Caco-2 (cell line): Measurements from ENCODE around the gene ADGRV1. TPM values are rescaled to one million over a fixed set of nuclear protein-coding genes. Genes with fewer than 3 reads are reported as not detected.

Experiments used
- BruUV-seq: library from RNA; stranded (reverse); fragments of 400-500 nt; replicated peaks from 2 replicates; lab custom pipeline; 2021; lab: Mats Ljungman, UMichigan
- CTCF ChIA-PET: fragments of 300-600 bp; sonication (Branson Sonifier 250); formaldehyde crosslinking; loops from one replicate; lab custom pipeline; 2022; ENCODE audit warnings: antibody characterized with exemption; lab: Charles Lee
- POLR2A ChIA-PET: fragments of 300-600 bp; sonication (Branson Sonifier 250); formaldehyde crosslinking; loops from one replicate; lab custom pipeline; 2022; ENCODE audit warnings: antibody characterized with exemption; lab: Charles Lee
- DNase-seq, 2 experiments: peaks; one replicate each; pipeline versions ENCODE4 v3.0.0 to v3.0.0-alpha.2; 2020 to 2022
- H3K27me3 ChIP-seq: replicated peaks from 2 replicates; pipeline ENCODE4 v1.6.0; 2011; ENCODE audit warnings: low read length; ENCODE audit not compliant: control insufficient read depth, insufficient read depth
- H3K36me3 ChIP-seq: 2 replicates; pipeline ENCODE4 v1.5.1; 2011; ENCODE audit warnings: low read length; ENCODE audit not compliant: control insufficient read depth, insufficient read depth
- H3K4me1 ChIP-seq: fragments of 250-450 bp; sonication (Bioruptor Pico); 2 replicates; pipeline ENCODE4 v1.5.1; 2020; ENCODE audit warnings: mild to moderate bottlenecking
- H3K4me3 ChIP-seq: 2 replicates; pipeline ENCODE4 v1.5.1; 2011; ENCODE audit warnings: low read depth, mild to moderate bottlenecking, control low read depth, low read length
- H3K9me3 ChIP-seq: fragments of 250-450 bp; sonication (Bioruptor Pico); 2 replicates; pipeline ENCODE4 v1.5.1; 2020; ENCODE audit warnings: mild to moderate bottlenecking, moderate library complexity
- H3K27ac Mint-ChIP-seq: one replicate; pipeline ENCODE4 v1.8.0; 2022; ENCODE audit warnings: mixed read lengths; ENCODE audit not compliant: unreplicated experiment
- H3K27me3 Mint-ChIP-seq: one replicate; pipeline ENCODE4 v1.8.0; 2022; ENCODE audit warnings: mixed read lengths; ENCODE audit not compliant: insufficient read depth, unreplicated experiment
- H3K36me3 Mint-ChIP-seq: one replicate; pipeline ENCODE4 v1.8.0; 2022; ENCODE audit warnings: mild to moderate bottlenecking, mixed read lengths; ENCODE audit not compliant: insufficient read depth, unreplicated experiment
- H3K4me1 Mint-ChIP-seq: one replicate; pipeline ENCODE4 v1.8.0; 2022; ENCODE audit warnings: low read depth, mixed read lengths; ENCODE audit not compliant: unreplicated experiment
- H3K4me3 Mint-ChIP-seq: one replicate; pipeline ENCODE4 v1.8.0; 2022; ENCODE audit warnings: mild to moderate bottlenecking, moderate library complexity, mixed read lengths; ENCODE audit not compliant: unreplicated experiment
- H3K9me3 Mint-ChIP-seq: one replicate; pipeline ENCODE4 v1.8.0; 2022; ENCODE audit warnings: mixed read lengths; ENCODE audit not compliant: unreplicated experiment
- intact Hi-C: fragments of 100-400 bp; cut with micrococcal nuclease; formaldehyde crosslinking; loops from one replicate; pipeline ENCODE4 v1.10.0; 2022; ENCODE audit not compliant: unreplicated experiment
- total RNA-seq: library from RNA; stranded (reverse); gene quantifications from 2 replicates; pipeline ENCODE4 v1.2.3, GENCODE V29; 2022
- TF ChIP-seq, protein P1 (sequence below), 2 experiments: fragments of 200-600 bp in 1 of 2; IDR thresholded peaks; 1 replicate in 1 of 2; 2 replicates in 1 of 2; pipeline versions ENCODE4 v1.5.1 to v1.8.0; 2011 to 2022; ENCODE audit warnings: antibody characterized with exemption in 1 of 2, control low read depth in 1 of 2, inconsistent platforms in 1 of 2, low read depth in 1 of 2, low read length in 1 of 2, mild to moderate bottlenecking in 1 of 2, moderate library complexity in 1 of 2; ENCODE audit not compliant: insufficient read depth in 1 of 2, severe bottlenecking in 1 of 2, unreplicated experiment in 1 of 2

Gene ADGRV1
- total RNA-seq, 1 experiment from 2014 or later, result 23.2 TPM

DNA sequence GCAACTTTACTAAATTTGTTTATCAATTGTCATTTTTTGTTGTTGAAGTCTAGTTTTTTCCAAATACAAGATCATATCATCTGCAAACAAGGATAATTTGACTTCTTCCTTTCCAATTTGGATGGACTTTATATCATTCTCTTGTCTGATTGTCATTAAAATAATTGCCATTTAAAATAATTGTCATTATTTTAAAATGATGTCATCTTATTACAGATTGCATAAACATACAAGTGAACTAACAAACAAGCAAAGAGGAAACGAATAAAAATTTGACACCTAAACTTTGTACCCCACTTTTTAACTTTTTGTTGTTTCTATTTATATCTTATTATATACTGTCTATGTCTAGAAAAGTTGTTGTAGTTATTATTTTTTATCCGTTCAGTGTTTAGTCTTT is 275.2 kb downstream of the ADGRV1 start:
- Mint-ChIP-seq H3K4me3 (no peak overlapping the region), H3K4me1 (peaks cover 13% of the 10 kb centered on the region), H3K27me3 (no peaks in the 10 kb centered on the region), H3K36me3 (no peaks in the 10 kb centered on the region), H3K27ac (no peak overlapping the region), H3K9me3 (no peaks in the 10 kb centered on the region)
- ChIA-PET CTCF (no interaction called here), POLR2A (no interaction called here)
- intact Hi-C loops, result no loop called here
- Histone ChIP-seq H3K4me3 (no peak overlapping the region), H3K9me3 (no peaks in the 10 kb centered on the region), H3K36me3 (no peaks in the 10 kb centered on the region), H3K27me3 (no peaks in the 10 kb centered on the region), H3K4me1 (peaks cover 9% of the 10 kb centered on the region; the same call in 1 of the 2 replicates)
- no peak for DNase-seq
- no TSS peak for BruUV-seq
- TF ChIP-seq, protein P1, sequence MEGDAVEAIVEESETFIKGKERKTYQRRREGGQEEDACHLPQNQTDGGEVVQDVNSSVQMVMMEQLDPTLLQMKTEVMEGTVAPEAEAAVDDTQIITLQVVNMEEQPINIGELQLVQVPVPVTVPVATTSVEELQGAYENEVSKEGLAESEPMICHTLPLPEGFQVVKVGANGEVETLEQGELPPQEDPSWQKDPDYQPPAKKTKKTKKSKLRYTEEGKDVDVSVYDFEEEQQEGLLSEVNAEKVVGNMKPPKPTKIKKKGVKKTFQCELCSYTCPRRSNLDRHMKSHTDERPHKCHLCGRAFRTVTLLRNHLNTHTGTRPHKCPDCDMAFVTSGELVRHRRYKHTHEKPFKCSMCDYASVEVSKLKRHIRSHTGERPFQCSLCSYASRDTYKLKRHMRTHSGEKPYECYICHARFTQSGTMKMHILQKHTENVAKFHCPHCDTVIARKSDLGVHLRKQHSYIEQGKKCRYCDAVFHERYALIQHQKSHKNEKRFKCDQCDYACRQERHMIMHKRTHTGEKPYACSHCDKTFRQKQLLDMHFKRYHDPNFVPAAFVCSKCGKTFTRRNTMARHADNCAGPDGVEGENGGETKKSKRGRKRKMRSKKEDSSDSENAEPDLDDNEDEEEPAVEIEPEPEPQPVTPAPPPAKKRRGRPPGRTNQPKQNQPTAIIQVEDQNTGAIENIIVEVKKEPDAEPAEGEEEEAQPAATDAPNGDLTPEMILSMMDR (IDR thresholded peaks at IDR 0.05; ENCODE audit: insufficient read depth in 1 of 2, low read depth in 1 of 2, low read length in 1 of 2, severe bottlenecking in 1 of 2, unreplicated experiment in 1 of 2), result no peak

DNA sequence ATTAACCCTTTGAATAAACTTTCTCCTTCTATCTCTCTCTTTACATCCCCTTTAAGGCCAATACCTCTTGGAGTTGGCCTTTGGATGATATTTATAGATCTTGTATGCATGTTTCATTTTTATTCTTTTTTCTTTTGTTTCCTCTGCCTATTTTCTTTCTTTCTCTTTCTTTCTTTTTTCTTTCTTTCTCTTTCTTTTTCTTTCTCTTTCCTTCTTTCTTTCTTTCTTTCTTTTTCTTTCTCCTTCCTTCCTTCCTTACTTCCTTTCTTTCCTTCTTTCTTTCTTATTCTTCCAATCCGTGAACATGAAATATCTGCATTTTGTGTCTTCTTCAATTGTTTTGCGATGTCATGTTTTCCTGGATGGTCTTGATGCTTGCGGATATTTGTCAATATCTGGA is 276.1 kb downstream of the ADGRV1 start:
- POLR2A ChIA-PET, result no interaction called here
- no TSS peak for BruUV-seq
- CTCF ChIA-PET, result no interaction called here

DNA sequence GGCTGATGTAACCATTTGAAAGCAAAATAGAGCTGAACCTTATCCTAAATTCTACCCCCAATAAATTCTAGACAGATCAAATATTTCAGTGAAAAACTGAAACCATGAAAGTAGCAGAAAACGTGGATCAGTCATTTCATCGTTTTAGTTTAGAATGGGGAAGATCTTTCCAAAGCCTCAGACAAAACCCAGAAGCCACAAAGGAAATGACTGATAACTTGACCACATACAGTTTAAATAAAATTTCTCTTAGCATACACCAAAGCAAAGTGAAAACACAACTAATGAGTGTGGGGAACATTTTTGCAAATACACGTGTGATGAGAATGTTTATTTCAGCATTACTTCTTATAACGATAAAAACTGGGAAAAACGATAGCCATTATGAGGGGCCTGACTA is 284.8 kb downstream of the ADGRV1 start:
- TF ChIP-seq, protein P1 (IDR thresholded peaks at IDR 0.05; ENCODE audit: insufficient read depth in 1 of 2, low read depth in 1 of 2, low read length in 1 of 2, severe bottlenecking in 1 of 2, unreplicated experiment in 1 of 2), result no peak
- Histone ChIP-seq H3K4me1 (no peaks in the 10 kb centered on the region; the same call in 1 of the 2 replicates), H3K9me3 (no peaks in the 10 kb centered on the region), H3K36me3 (no peaks in the 10 kb centered on the region), H3K4me3 (no peak overlapping the region), H3K27me3 (no peaks in the 10 kb centered on the region)
- BruUV-seq, result no TSS peak
- intact Hi-C loops, result no loop called here
- ChIA-PET CTCF (no interaction called here), POLR2A (no interaction called here)
- H3K27ac Mint-ChIP-seq, result no peak overlapping the region
- no peaks in the 10 kb centered on the region for H3K27me3 Mint-ChIP-seq
- H3K36me3 Mint-ChIP-seq, result no peaks in the 10 kb centered on the region
- H3K4me3 Mint-ChIP-seq, result no peak overlapping the region
- no peak for DNase-seq
- no peaks in the 10 kb centered on the region for H3K4me1 Mint-ChIP-seq
- H3K9me3 Mint-ChIP-seq, result no peaks in the 10 kb centered on the region

More for the DNA sequence above, 276.1 kb downstream of the ADGRV1 start:
- Mint-ChIP-seq H3K4me3 (no peak overlapping the region), H3K27ac (no peak overlapping the region), H3K9me3 (no peaks in the 10 kb centered on the region), H3K27me3 (no peaks in the 10 kb centered on the region), H3K36me3 (no peaks in the 10 kb centered on the region), H3K4me1 (peaks cover 9% of the 10 kb centered on the region)
- H3K36me3 ChIP-seq, result no peaks in the 10 kb centered on the region
- DNase-seq, result no peak
- intact Hi-C loops, result no loop called here
- H3K27me3 ChIP-seq, result no peaks in the 10 kb centered on the region
- TF ChIP-seq, protein P1 (IDR thresholded peaks at IDR 0.05; ENCODE audit: insufficient read depth in 1 of 2, low read depth in 1 of 2, low read length in 1 of 2, severe bottlenecking in 1 of 2, unreplicated experiment in 1 of 2), result no peak
- H3K9me3 ChIP-seq, result no peaks in the 10 kb centered on the region
- H3K4me3 ChIP-seq, result no peak overlapping the region
- H3K4me1 ChIP-seq, result peaks cover 6% of the 10 kb centered on the region; the same call in 1 of the 2 replicates
